ENCODE results near the gene UQCC3.
"Not testable (repeated sequence)": the region's sequence is repeated elsewhere in the genome, so short reads cannot be mapped to it uniquely, and the experiment has no call there.

UQCC3 gene

GRCh38 chr11:62703921-62704320 is 32.4 kb downstream of the UQCC3 start:
- DNase-seq (ENCODE audit: low spot score) = not testable (repeated sequence)

GRCh38 chr11:62705413-62705812 is 33.9 kb downstream of the UQCC3 start:
- DNase-seq (ENCODE audit: low spot score) = no peak

- DNase-seq (ENCODE audit: low spot score) = peak; percentile 95
Measured at GRCh38 chr11:62705880-62706849, 34.7 kb downstream of the UQCC3 start.

GRCh38 chr11:62706850-62707247 is 35.4 kb downstream of the UQCC3 start:
- DNase-seq (ENCODE audit: low spot score) = no peak

- DNase-seq (ENCODE audit: low spot score) = no peak
Measured at GRCh38 chr11:62707277-62707861, 35.9 kb downstream of the UQCC3 start, which contains the start of the genes BSCL2 and GNG3. Gene BSCL2 (minus strand): TSS chr11:62707424. CDS start chr11:62707195, 229 bp downstream. Gene GNG3 (plus strand): TSS chr11:62707676. CDS start chr11:62708296, 620 bp downstream.

- no peak for DNase-seq (ENCODE audit: low spot score)
Measured at GRCh38 chr11:62708392-62708791, 36.9 kb downstream of the UQCC3 start.

- DNase-seq (ENCODE audit: low spot score) = no peak
Measured at GRCh38 chr11:62708793-62709192, 37.3 kb downstream of the UQCC3 start.

GRCh38 chr11:62709247-62710000 is 38.0 kb downstream of the UQCC3 start:
- peak; percentile 98 for DNase-seq (ENCODE audit: low spot score)

GRCh38 chr11:62710001-62710345 is 38.5 kb downstream of the UQCC3 start:
- DNase-seq (ENCODE audit: low spot score) = peak; percentile 56

- no peak for DNase-seq (ENCODE audit: low spot score)
Measured at GRCh38 chr11:62712276-62712812, 40.9 kb downstream of the UQCC3 start.

- no peak for DNase-seq (ENCODE audit: low spot score)
Measured at GRCh38 chr11:62712861-62713260, 41.4 kb downstream of the UQCC3 start.

GRCh38 chr11:62713343-62713742 is 41.9 kb downstream of the UQCC3 start:
- no peak for DNase-seq (ENCODE audit: low spot score)

- DNase-seq (ENCODE audit: low spot score) = no peak
Measured at GRCh38 chr11:62715150-62716130, 44.0 kb downstream of the UQCC3 start.

GRCh38 chr11:62716206-62716605 is 44.7 kb downstream of the UQCC3 start:
- no peak for DNase-seq (ENCODE audit: low spot score)

GRCh38 chr11:62716816-62717215 is 45.3 kb downstream of the UQCC3 start:
- no peak for DNase-seq (ENCODE audit: low spot score)

- no peak for DNase-seq (ENCODE audit: low spot score)
Measured at GRCh38 chr11:62719302-62719978, 48.0 kb downstream of the UQCC3 start.

- DNase-seq (ENCODE audit: low spot score) = peak; percentile 49
Measured at GRCh38 chr11:62721994-62722393, 50.5 kb downstream of the UQCC3 start.

Data from NAMALWA (cell line).